COLO829 (cell line): ENCODE results near the gene TDRD10.

ENCODE experiments used
- DNase-seq: peaks from one replicate; pipeline ENCODE4 v3.0.0; 2012; ENCODE audit warnings: low spot score

TDRD10 gene, protein sequence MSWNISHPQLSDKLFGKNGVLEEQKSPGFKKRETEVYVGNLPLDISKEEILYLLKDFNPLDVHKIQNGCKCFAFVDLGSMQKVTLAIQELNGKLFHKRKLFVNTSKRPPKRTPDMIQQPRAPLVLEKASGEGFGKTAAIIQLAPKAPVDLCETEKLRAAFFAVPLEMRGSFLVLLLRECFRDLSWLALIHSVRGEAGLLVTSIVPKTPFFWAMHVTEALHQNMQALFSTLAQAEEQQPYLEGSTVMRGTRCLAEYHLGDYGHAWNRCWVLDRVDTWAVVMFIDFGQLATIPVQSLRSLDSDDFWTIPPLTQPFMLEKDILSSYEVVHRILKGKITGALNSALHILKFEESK

DNA sequence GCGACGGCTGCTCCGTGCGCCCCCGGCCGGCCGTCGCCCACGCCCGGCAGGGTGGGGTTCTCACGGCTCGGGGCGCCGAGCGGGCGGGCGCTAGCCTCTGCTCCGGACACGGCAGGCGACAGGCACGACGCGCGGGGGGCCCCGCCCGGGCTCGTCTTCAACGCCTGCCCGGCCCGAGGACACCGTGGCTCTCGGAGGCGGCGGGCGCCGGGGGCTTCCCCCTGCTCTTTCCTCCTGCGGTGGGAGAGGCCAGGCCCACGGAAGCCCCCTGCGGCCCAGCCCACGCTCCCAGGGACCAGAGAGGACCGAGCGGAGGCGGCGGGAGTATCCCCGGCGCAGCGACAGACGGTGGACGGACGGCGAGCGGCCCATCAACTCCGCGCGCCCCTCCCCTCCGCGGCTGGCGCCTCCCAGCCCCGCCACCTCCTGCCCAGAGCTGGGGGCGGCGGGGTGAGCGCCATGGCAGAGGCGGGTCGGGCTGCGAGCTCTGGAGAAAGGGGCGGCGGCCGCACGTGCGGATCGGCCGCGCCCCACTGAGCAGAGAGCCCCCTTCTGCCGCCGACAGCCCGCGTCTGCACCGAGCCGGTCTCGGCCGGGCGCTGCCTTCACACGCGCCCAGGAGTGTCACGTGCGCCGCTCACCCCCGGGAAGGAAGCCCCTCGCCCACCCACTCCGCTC is at the start of gene TDRD10, which contains the start of gene SHE:
TDRD10 (plus strand) TSS at position 154 of the 678 bp plus-strand sequence. CDS start 4,685 bp downstream, outside the sequence.
SHE (minus strand) TSS at position 347 of the 678 bp plus-strand sequence. CDS start 386 bp downstream, outside the sequence.
- DNase-seq: no peak

DNA sequence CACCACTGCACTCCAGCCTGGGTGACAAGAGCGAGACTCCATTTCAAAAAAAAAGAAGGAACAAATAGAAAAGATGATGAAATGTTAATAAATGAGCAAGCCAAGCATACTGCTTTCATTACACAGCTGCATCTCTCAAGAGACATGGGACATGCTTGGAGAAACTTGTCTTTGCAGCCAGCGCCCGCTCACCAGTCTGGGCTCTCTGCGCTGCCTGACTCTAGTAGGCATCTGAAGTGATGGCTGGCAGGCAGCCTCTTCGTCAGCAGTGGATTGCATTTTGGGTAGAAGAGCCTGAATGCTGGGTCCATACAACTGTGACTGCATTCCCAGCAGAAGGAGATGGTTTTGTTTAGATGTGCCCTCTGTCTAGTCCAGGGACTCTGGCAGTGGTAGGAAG is 48.9 kb upstream of the TDRD10 start:
- DNase-seq: no peak

DNA sequence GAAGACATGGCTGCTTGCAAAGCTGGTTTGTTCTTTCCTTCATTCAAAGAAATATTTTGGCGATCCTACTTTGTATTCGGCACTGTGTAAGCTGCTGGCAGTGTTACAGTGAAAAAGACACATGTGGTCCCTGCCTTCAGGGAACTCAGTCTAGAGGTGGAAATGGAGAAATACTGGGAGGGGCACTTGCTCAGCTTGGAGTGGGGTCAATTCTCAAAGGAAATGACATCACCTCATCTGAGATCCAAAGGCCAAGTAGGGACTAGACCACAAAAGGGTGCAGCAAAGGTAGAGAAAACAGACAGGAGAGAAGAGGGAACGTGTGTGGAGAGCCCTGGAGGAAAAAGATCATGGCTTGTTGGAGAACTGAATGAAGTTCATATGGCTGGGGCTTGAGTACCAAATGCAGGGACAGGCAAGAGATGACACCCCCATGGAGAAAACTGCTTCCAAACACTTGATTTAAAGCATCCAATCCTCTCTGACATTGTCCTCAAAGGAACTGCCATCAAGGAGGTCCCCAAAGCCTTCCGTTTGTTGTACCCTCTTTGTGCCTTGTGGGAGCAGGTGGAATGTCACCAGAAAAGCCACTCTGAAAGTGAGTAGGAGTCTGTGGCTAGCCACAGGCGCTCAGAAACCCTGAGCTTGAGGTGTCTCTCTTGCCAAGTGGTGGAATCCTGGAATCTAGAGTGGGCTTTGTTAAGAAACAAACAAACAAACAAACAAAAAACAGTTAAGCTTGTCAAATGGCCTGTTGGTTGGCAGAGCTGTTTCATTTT is 48.3 kb upstream of the TDRD10 start:
- no peak for DNase-seq

DNA sequence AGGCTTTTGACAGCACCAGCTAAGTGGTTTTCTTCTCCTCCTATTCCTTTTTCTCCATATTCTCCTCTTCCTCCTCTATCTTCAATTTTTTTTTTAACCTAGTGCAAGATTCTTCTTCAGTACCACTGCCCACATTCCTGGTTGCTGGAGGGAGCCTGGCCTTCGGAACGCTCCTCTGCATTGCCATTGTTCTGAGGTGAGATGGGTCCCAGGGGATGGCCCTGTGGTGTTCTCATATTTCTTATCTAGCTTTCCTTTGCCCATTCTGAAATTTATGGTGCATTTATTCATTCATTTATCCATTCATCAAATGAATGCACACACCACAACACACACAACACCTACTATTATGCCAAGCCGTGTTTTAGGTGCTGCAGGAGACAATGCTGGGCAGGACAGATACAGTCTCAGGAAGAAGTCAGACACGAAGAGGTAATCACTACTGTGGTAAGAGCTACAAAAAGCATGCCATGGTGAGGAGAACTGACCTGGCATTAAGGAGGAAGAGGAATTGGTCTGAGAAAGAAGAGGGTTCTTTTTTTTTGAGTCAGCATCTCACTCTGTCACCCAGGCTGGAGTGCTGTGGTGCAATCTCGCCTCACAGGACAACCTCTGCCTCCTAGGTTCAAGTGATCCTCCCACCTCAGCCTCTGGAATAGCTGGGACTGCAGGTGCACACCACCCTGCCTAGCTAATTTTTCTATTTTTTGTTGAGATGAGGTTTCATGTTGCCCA is 47.5 kb upstream of the TDRD10 start:
- DNase-seq: no peak

DNA sequence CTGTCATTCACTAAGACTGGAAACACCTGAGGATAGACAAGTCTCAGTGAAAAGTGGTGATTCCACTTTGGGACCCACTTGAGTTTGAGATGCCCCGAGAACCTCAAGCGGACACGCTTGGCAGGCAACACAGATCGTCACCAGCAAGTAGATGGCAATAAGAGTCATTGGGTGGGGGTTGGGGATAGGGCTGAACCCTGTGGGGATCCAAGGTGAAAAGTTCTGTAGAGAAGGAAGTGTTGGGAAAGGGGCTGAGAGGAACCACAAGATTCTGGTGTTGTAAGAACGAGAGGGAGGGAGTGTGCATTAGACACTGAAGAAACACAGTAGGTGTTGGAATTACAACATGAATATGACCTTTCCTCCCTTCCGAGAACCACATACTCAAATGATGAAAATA is 45.4 kb upstream of the TDRD10 start:
- no peak for DNase-seq

DNA sequence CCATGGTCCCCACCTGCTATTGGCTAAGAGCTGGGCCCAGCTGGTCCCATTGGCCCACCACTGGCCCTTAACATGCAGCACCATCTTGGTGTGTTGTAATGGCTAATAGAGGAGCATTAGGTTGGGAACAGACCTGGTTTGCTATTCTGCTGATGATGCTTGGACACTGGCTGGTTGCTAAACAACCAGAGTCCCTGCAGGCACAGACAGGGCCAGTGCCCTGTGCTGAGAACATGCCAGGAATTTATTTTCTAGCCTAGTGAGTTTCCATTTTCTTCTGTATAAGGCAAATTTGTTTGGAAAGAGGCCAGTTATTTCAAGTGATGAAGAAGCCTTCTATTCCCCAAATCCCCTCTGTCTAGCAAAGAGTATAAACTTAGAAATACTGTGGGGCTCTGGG is 42.9 kb upstream of the TDRD10 start:
- no peak for DNase-seq

DNA sequence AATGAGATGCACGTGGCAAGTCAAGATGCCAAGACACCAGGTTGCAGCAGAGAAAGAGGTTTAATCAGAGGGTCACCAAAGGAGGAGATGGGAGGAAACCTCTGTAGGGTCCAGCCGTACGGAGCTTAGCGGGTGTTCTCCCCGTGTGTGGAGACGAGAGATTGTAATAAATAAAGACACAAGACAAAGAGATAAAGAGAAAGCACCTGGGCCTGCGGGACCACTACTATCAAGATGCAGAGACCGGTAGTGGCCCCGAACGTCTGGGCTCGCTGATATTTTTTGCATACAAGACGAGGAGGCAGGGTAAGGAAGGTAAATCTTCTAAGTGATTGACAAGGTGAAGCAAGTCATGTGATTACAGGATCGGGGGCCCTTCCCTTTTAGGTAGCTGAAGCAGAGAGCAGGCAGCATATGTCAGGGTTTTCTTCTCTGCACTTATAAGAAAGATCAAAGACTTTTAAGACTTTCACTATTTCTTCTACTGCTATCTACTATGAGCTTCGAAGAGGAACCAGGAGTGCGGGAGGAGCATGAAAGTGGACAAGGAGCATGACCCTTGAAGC is 41.2 kb upstream of the TDRD10 start:
- no peak for DNase-seq

DNA sequence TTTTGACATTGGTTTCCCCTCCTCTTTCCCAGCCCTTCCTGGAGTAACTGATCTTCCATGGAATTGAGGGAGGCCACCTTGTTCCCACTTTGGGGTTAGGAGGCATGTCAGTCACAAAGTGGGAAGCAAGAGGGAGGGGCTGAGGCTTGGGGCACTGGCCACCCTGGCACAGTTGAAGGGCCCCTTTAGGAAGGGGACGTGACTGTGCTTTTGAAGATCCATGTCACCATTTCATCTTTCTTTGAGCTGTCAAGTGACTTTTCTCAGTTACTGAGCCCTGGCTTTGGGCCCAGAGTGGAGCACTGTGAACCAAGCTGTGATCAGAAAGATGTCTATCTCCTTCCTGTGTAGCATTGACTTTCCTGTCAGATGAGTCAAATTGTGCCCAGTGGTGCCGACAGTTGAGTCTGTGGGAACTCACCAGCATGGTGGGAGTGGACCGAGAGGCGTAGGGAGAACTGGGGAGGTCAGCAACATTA is 38.5 kb upstream of the TDRD10 start:
- no peak for DNase-seq

DNA sequence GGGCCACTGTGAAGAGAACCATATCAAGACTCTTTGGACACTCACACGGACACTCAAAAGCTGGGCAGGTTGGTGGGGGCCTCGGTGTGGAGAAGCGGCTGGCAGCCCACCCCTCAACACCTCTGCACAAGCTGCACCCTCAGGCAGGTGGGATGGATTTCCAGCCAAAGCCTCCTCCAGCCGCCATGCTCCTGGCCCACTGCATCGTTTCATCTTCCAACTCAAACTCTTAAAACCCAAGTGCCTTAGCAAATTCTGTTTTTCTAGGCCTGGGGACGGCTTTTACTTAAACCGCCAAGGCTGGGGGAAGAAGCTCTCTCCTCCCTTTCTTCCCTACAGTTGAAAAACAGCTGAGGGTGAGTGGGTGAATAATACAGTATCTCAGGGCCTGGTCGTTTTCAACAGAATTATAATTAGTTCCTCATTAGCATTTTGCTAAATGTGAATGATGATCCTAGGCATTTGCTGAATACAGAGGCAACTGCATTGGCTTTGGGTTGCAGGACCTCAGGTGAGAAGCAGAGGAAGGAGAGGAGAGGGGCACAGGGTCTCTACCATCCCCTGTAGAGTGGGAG is 36.3 kb upstream of the TDRD10 start:
- no peak for DNase-seq

DNA sequence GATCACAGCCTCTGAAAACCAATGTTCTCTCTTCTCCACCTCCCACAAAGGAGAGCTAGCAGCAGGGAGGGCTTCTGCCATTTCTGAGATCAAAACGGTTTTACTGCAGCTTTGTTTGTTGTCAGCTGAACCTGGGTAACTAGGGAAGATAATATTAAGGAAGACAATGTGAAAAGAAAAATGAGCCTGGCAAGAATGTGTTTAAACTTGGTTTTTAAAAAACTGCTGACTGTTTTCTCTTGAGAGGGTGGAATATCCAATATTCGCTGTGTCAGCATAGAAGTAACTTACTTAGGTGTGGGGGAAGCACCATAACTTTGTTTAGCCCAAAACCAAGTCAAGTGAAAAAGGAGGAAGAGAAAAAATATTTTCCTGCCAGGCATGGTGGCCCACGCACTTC is 35.8 kb upstream of the TDRD10 start:
- no peak for DNase-seq

DNA sequence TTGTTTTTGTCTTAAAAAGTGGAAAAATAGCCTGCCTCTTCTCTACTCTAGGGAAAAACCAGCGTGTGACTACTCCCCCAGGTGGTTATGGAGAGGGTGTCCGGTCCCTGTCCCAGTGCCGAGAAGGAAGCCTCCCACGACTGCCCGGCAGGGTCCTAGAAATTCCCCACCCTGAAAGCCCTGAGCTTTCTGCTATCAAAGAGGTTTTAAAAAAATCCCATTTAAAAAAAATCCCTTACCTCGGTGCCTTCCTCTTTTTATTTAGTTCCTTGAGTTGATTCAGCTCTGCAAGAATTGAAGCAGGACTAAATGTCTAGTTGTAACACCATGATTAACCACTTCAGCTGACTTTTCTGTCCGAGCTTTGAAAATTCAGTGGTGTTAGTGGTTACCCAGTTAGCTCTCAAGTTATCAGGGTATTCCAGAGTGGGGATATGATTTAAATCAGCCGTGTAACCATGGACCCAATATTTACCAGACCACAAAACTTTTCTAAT is 35.0 kb upstream of the TDRD10 start:
- no peak for DNase-seq

DNA sequence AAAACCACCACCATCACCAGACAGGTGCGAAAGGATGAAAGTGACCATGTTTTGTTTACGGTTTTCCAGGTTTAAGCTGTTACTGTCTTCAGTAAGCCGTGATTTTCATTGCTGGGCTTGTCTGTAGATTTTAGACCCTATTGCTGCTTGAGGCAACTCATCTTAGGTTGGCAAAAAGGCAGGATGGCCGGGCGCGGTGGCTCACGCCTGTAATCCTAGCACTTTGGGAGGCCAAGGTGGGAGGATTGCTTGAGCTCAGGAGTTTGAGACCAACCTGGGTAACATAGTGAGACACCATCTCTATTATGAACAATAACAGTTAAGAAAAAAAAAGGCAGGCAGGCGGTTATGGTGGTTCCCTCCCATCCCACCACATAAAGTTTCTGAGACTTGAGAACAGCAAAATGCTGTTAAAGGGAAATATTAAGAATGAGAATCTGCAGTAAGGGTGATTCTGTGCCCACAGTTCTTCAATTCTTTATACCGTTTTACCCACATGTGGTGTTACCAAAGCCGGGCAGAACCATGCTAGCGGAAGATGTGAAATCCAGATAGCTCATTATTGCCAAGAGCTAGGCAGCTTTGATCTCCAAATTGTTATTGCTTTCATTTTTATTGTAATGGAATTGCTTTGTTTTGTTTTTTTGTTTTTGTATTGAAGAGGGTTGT is 34.5 kb upstream of the TDRD10 start:
- DNase-seq: no peak

DNA sequence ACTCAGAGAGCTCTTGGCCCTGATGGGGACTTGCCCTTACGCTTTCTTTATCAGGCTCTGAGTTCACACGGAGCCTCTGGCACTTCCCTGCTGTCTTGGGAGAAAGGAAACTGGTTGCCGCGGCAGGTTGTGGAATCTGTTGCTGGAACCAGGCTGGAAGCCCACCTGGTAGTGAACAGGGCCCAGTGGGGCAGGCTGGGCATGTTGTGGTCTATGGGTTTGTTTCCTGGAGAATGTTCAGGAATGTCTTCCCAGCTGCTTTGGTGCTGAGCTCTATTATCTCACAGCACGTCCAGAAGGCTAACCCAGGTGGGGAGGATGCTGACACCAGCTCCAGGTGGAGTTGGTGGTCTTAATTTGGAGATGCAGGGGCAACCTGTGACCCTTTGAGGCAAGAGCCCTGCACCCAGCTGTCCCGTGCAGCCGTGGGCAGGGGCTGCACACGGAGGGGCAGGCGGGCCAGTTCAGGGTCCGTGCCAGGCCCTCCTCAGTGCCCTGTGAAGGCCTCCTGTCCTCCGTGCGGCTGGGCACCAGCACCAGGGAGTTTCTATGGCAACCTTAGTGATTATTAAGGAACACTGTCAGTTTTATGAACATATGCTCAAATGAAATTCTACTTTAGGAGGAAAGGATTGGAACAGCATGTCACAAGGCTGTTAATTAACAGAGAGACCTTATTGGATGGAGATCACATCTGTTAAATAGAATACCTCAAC is 33.3 kb upstream of the TDRD10 start:
- no peak for DNase-seq

DNA sequence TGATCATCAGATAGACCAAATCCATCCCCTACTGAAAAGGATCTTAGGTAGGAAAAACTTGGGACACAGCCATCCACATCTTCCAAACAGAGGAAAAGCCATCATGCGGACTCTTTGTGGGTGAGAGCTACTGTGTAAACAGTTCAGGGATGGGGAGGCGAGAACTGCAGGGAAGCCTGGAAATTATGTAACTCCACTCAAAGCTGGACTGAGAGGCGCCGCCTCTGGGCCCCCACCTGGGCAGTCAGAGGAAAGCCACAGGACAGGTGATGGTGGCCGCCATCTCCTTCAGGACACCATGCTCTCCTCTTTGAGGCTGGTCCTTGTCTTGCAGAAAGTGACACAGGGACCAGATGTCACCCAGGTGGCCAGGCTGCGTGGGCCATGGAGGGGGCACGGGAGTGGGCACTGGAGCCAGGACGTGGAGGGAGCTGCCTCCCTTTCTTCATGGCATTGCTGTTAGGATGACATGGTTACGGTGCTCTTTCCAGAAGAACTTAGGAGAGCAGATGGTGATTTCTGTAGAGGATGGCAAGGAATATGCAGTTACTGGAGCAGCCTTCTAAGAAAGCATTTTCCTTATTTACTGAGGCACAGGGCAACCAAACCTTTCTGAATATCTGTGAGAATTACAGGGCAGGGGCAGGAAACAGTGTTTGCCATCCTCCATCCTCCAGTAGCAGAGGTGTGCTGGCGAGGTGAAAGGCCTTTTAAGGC is 32.0 kb upstream of the TDRD10 start:
- no peak for DNase-seq

DNA sequence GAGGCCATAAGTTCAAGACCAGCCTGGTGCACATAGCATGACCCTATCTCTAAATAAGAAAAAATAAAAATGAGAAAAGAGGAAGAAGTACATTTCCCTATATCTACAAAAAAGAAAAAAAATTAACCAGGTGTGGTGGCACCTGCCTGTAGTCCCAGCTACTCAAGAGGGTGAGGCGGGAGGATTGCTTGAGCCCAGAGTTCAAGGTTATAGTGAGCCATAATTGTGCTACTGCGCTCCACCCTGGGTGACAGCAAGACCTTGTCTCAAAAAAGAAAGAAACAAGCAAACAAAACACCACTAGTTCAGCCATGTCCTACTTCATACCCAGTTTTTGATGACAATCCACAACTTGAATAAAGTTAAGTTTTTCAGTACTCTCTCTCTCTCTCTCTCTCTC is 30.7 kb upstream of the TDRD10 start:
- no peak for DNase-seq

DNA sequence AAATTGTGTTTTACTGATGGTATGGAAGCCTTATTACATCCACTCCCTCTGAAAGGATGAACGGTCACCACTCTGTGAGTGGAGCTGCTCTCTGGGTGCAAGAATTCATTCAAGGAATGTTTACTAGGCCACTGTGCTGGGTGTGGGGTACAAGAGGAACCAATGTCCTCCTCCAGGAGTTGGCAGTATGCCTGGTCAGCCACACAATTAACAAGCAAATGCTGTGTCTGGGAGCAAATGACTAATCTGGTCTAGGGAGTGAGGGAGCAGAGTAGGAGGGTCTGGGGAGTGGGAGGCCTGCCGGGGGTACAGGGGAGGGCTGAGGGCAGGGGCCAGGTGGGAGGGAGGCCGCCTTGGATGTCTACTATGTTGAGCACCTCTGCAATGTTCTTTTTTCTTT is 27.2 kb upstream of the TDRD10 start:
- DNase-seq: peak; percentile 99

DNA sequence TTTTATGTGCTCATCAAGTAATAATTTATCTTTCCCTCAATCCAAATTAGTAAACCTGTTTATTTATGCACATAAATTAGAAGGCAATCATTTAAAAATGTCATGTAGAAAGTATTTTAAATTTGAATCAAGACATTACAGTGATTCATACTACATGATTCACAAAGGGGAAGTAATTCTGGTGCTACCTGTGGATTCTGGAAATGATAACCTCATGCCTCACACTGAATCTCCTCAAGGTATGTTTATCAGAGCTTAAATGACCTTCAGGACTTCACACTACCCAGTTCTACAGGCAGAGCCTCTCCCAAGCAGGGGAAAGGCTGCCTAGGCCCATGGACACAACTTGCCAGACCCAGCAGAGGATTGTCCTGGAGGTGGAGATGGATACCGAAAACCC is 25.2 kb upstream of the TDRD10 start:
- no peak for DNase-seq

DNA sequence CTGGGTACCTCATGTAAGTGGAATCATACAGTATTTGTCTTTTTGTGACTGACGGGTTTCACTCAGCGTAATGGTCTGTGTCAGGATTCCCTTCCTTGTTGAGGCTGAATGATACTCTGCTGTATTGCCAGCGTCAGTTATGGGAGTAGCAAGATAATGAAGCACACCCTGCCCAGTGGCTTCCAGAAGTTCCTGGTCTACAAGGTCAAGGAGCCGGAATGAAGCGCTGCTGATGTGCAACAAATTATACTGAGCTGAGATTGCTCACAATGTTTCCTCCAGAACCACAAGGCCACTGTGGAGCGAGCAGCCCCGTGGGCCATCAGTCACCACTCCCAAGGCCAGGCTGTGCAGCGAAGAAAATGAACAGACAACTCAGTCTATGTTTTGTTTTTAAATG is 24.0 kb upstream of the TDRD10 start:
- DNase-seq: no peak

DNA sequence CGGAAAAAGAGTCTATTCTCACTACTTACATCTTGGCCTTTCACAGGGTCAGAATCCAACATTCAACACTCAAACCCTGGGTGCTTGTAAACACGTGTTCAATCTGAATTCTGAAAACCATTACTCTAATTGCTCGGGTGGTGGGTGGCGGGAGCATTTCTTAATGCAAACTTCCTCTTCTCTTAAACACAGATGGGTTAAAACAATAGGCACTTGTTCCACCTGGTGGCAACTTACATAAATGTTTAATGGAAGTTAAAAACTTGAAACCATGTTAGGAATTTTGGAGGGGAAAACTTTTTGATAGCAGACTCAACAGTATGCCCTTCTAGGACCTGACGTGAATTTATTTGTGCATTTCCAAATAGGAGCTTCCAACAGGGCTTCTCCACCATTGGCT is 23.4 kb upstream of the TDRD10 start:
- peak; percentile 37 for DNase-seq
